ENCODE results near the gene COL6A3. TPM values are rescaled to one million over a fixed set of nuclear protein-coding genes. Genes with fewer than 3 reads are reported as not detected.
"Not testable (repeated sequence)": the region's sequence is repeated elsewhere in the genome, so short reads cannot be mapped to it uniquely, and the experiment has no call there.

Gene COL6A3
- polyA plus RNA-seq, 1 donor, result 235 TPM

- peak; percentile 87 for DNase-seq
These were observed 7.7 kb upstream of the COL6A3 start for GRCh38 chr2:237421542-237422116.

- no peak for DNase-seq
These were observed 4.3 kb upstream of the COL6A3 start for GRCh38 chr2:237418300-237418699.

GRCh38 chr2:237412988-237413776 is 782 bp downstream of the COL6A3 start:
- no peak for DNase-seq

GRCh38 chr2:237412646-237412987 is 1.3 kb downstream of the COL6A3 start:
- DNase-seq, result no peak

- no peak for DNase-seq
These were observed 2.1 kb downstream of the COL6A3 start for GRCh38 chr2:237411683-237412423.

- DNase-seq, result no peak
These were observed 2.8 kb downstream of the COL6A3 start for GRCh38 chr2:237411092-237411601.

GRCh38 chr2:237409263-237409662 is 4.7 kb downstream of the COL6A3 start:
- DNase-seq, result not testable (repeated sequence)

- no peak for DNase-seq
These were observed 5.5 kb downstream of the COL6A3 start for GRCh38 chr2:237408335-237409000.

- no peak for DNase-seq
These were observed 6.3 kb downstream of the COL6A3 start for GRCh38 chr2:237407700-237408099.

GRCh38 chr2:237406371-237406895 is 7.5 kb downstream of the COL6A3 start:
- DNase-seq, result no peak

GRCh38 chr2:237405605-237406004 is 8.4 kb downstream of the COL6A3 start:
- no peak for DNase-seq

GRCh38 chr2:237405006-237405559 is 8.9 kb downstream of the COL6A3 start:
- no peak for DNase-seq

- DNase-seq, result no peak
These were observed 9.6 kb downstream of the COL6A3 start for GRCh38 chr2:237404413-237404812.

- DNase-seq, result no peak
These were observed 10.7 kb downstream of the COL6A3 start for GRCh38 chr2:237403024-237403882.

GRCh38 chr2:237400199-237400598 is 13.8 kb downstream of the COL6A3 start:
- DNase-seq, result no peak

GRCh38 chr2:237397072-237397471 is 16.9 kb downstream of the COL6A3 start:
- no peak for DNase-seq

- DNase-seq, result no peak
These were observed 20.4 kb downstream of the COL6A3 start for GRCh38 chr2:237393523-237393922.

- DNase-seq, result no peak
These were observed 21.8 kb downstream of the COL6A3 start for GRCh38 chr2:237392186-237392585.

- no peak for DNase-seq
These were observed 22.8 kb downstream of the COL6A3 start for GRCh38 chr2:237391140-237391539.

GRCh38 chr2:237390235-237390634 is 23.7 kb downstream of the COL6A3 start:
- no peak for DNase-seq

- DNase-seq, result no peak
These were observed 24.1 kb downstream of the COL6A3 start for GRCh38 chr2:237389831-237390230.

Measured in left kidney (tissue), 2 donors.